GM13976 (cell line): ENCODE measurements around the gene ATP6V1F.

Experiments
- DNase-seq: peaks from one replicate; pipeline ENCODE4 v3.0.0; 2012; ENCODE audit warnings: low spot score
- CTCF ChIP-seq: IDR thresholded peaks from 2 replicates; pipeline ENCODE4 v1.5.1; 2012; ENCODE audit warnings: borderline replicate concordance, mild to moderate bottlenecking; ENCODE audit not compliant: insufficient read depth; ENCODE audit errors: extremely low read depth, missing control alignments, control extremely low read depth
- in situ Hi-C: fragments of 300-500 bp; cut with MboI; formaldehyde crosslinking; loops from one replicate; pipeline ENCODE4 v1.12.0; 2022; ENCODE audit warnings: low sequenced_read_pairs, mixed read lengths, inconsistent platforms; ENCODE audit not compliant: unreplicated experiment

The ATP6V1F gene

GRCh38 chr7:128849804-128850490, 12.7 kb upstream of the ATP6V1F start:
- TF ChIP-seq CTCF = no peak
- in situ Hi-C loops = no loop called here
- DNase-seq = no peak

DNA sequence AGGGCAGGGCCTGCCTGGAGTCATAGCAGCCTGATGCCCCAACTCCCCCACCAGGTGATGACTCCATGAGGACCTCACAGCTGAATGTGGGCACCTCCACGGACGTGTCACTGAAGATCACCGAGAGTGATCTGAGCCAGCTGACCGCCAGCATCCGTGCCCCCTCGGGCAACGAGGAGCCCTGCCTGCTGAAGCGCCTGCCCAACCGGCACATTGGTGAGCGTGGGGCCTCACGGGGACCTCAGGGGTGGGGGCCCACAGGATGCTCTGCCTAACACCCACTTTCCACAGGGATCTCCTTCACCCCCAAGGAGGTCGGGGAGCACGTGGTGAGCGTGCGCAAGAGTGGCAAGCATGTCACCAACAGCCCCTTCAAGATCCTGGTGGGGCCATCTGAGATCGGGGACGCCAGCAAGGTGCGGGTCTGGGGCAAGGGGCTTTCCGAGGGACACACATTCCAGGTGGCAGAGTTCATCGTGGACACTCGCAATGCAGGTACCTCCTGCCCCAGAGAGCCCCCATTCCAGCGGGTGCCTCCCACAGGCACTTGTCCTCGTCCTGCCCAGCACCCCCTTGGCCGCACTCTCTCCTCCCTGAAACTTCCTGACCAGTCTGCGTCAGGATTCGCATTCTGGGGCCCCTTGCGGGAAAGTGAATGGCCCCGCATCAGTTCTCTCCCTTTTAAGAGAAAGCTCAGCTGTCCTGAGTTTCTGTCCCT, 10.0 kb upstream of the ATP6V1F start:
- in situ Hi-C loops = no loop called here
- no peak for DNase-seq
- no peak for TF ChIP-seq CTCF

DNA sequence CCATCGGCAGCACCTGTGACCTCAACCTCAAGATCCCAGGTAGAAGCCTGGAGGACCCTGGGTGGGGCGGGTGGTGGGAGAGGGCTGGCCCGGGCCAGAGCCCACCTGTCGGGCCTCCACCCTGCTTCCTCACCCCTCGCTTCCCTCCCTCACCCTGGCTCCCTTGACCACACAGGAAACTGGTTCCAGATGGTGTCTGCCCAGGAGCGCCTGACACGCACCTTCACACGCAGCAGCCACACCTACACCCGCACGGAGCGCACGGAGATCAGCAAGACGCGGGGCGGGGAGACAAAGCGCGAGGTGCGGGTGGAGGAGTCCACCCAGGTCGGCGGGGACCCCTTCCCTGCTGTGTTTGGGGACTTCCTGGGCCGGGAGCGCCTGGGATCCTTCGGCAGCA, 8.9 kb upstream of the ATP6V1F start:
- in situ Hi-C loops = no loop called here
- no peak for TF ChIP-seq CTCF
- DNase-seq = no peak

GRCh38 chr7:128854396-128854795, 8.3 kb upstream of the ATP6V1F start:
- no peak for TF ChIP-seq CTCF
- DNase-seq = no peak
- in situ Hi-C loops = no loop called here

GRCh38 chr7:128855559-128855958, 7.1 kb upstream of the ATP6V1F start:
- no peak for TF ChIP-seq CTCF
- in situ Hi-C loops = no loop called here
- DNase-seq = no peak

DNA sequence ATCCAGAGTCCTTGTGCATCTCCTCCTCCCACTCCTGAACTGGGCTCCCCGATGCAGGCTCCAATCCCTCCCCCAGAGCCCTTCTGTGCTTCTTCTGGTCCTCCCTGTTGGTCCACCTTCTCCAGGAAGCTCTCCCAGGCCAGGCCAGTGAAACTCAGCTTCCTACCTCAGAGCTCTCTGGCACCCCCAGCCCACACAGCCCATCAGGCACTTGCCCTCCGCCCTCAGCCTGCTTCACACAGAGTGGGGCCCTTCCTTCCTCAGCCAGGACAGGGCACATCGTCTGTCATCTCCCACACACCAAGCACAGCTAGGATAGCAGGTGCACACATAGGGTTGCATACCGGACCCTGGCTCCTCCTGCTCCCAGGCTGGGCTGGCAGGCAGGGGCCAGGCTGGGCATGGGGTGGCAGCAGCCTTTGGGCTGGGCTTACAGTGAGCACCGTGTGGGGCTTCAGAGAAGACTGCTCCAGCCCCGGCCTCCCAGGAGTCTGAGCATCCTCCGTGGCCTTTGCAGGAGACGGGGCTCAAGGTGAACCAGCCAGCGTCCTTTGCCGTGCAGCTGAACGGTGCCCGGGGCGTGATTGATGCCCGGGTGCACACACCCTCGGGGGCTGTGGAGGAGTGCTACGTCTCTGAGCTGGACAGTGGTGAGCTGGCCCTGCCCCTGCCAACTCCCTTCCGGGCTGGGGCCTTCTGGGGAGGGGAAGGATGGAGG, 6.5 kb upstream of the ATP6V1F start:
- TF ChIP-seq CTCF = no peak
- in situ Hi-C loops = no loop called here
- DNase-seq = no peak
